Measurements from ENCODE around the gene HK1.
A peak's percentile ranks its signal among the peaks of the same experiment; 100 is the strongest.
"Not testable (repeated sequence)": the region's sequence is repeated elsewhere in the genome, so short reads cannot be mapped to it uniquely, and the experiment has no call there.

The HK1 gene

GRCh38 chr10:69434169-69434568, 155.9 kb downstream of the HK1 start:
- DNase-seq, result no peak

- DNase-seq, result no peak
Measured at GRCh38 chr10:69434926-69435325, 156.6 kb downstream of the HK1 start.

GRCh38 chr10:69435966-69436520, 157.7 kb downstream of the HK1 start:
- DNase-seq, result no peak

- no peak for DNase-seq
Measured at GRCh38 chr10:69437321-69438259, 159.3 kb downstream of the HK1 start.

GRCh38 chr10:69438536-69439349, 160.4 kb downstream of the HK1 start:
- no peak for DNase-seq

DNA sequence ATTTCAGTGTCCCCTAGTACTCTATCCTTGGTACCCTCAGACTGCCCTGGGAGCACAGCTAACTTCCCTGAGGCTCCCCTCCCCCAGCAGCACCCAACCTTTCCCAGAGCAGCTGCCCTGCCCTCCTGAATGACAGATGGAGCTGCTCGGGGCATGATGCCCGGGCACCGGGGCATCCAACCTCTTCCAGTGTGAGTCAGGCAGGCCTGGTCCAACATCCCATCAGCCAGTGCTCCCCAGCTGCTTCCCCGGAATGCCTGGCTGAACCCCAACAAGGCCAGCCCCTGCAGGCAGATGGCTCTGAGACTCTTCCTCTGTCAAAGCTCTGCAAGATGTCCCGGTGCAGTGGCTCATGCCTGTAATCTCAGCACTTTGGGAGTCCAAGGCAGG, 161.0 kb downstream of the HK1 start:
- DNase-seq, result peak; percentile 20

DNA sequence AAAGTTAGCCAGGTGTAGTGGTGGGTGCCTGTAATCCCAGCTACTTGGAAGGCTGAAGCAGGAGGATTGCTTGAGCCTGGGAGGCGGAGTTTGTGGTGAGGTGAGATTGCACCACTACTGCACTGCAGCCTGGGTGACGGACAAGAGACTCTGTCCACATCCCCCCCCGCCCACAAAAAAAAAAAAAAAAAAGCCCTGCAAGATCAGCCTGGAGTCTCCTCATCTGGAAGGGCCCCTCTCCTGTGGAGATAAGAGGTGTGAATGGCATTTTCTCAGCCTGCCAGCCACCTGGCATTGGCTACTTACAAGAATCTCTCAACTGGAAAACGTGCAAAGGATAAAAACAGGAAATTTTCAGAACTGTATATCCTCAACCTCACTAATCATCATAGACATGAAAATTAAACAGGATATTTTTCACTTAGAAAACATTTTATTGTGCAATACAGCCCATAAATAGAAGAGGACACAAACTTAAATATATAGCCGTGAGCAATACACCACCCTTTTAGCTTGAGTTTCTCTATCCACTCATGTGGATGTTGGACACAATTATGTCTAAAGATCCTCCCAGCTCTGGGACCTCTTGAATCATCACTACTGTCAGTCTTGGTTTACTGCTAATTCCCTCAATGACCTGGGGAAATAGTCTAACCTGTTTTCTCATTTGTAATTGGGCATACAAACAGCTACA, 161.7 kb downstream of the HK1 start:
- DNase-seq, result no peak

DNA sequence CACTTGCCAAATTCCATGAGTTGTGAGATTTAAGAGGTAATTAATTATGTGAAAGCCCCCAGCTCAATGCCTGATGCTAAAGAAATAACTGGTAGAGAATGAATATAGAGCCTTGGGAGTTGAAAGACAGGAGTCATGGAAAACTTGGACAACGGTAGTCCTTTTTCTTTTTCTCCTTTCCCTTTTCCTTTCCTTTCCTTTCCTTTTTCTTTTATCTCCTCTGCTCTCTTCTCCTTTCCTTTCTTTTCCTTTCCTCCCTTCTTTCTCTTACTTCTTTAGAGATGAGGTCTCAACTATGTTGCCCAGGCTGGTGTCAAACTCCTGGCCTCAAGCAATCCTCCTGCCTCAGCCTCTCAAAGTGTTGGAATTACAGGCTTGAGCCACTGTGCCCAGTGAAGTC, 165.1 kb downstream of the HK1 start:
- DNase-seq, result no peak

- DNase-seq, result no peak
Measured at GRCh38 chr10:69445041-69445440, 166.7 kb downstream of the HK1 start.

DNA sequence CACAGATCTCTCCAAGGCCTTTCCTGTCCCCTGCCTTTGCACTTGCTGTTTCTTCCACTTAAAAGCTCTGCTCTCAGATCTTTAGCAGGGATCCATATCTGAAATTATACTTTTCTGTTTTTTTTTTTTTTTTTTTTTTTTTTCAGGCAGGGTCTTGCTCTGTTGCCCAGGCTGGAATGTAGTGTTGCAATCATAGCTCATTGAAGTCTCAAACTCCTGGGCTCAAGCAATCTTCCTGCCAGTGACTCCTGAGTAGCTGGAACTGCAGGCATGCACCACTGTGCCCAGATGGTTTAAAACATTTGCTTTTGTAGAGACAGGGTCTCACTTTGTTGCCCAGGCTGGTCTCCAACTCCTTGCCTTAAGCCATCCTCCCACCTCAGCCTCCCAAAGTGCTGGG, 167.9 kb downstream of the HK1 start:
- DNase-seq, result no peak

DNA sequence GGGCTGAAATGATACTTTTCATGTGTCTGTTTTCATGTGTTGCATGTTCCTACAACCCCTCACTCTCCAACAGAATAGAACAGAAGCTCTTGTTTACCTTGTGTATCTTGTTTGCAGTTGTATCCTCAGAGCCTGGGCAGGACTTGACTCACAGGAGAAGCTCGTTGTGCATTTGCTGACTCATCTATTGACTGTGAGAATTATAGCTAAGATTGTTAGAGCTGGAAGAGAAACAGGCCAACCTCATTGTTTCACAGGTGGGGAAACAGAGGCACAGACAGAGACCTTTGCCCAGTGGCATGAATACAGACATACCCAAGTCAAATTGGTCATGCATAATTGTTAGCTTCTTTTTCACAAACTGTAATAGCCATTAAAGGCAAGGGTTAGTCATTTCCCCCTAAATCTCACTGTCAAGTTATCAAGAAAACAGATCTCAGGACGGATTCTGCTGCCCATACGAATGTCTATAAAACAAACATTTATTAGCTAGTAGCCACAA, 168.4 kb downstream of the HK1 start:
- DNase-seq, result no peak

GRCh38 chr10:69449841-69450240, 171.5 kb downstream of the HK1 start:
- DNase-seq, result no peak

DNA sequence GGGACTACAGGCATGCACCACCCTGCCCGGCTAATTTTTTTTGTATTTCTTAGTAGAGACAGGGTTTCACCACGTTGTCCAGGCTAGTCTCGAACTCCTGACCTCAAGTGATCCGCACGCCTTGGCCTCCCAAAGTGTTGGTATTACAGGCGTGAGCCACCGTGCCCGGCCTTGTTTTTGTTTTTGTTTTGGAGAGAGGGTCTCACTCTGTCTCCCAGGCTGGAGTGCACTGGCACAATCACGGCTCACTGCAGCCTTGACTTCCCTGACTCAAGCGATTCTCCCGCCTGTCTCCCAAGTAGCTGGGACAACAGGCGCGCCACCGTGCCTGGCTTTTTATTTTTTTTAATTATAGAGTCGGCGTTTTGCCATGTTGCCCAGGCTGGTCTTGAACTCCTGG, 172.1 kb downstream of the HK1 start:
- DNase-seq, result not testable (repeated sequence)

DNA sequence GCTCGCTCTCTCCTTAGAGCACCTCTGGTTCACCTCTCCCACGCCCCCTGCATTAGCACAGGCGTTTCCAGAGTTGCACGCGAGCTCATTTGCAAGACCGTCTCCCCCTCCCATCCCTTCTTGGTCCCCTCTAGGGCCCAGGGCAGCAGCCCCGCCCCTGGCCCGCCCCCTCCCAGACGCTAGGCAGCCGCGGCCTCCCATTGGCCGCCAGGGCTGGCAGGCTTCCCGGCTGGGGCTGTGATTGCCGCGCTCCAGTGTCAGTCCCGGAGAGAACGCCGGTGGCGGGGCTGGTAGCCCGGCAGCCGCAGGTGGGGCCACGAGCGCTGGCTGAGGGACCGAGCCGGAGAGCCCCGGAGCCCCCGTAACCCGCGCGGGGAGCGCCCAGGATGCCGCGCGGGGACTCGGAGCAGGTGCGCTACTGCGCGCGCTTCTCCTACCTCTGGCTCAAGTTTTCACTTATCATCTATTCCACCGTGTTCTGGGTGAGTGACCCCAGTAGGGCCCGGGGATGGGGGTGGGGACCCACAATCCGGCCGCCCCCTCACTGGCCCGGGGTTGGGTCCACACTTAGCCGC, 173.0 kb downstream of the HK1 start, which contains the start of gene TSPAN15:
TSPAN15 (plus strand) TSS at position 257 of the 575 bp plus-strand sequence; CDS start at position 387, 130 bp downstream.
- DNase-seq, result peak; percentile 49

Data from T1000 (cell line).